ENCODE results near the gene ITGAV.

- no peak for TF ChIP-seq POLR2A (IDR thresholded peaks at IDR 0.05; ENCODE audit: low read depth, low read length)
- no peak for TF ChIP-seq POLR2AphosphoS5 (IDR thresholded peaks at IDR 0.05; ENCODE audit: low read depth, low read length)
- TF ChIP-seq TAF1 (IDR thresholded peaks at IDR 0.05; ENCODE audit: low read depth, low read length), result no peak
Observed at GRCh38 chr2:186683341-186683740, 93.5 kb downstream of the ITGAV start.
